Measurements from ENCODE around the gene RNH1.
"Not testable (repeated sequence)": the region's sequence is repeated elsewhere in the genome, so short reads cannot be mapped to it uniquely, and the experiment has no call there.

Gene RNH1

GRCh38 chr11:520428-521176 lies 13.6 kb upstream of the RNH1 start:
- DNase-seq (ENCODE audit: low read depth), result no peak

- peak; percentile 85 for DNase-seq (ENCODE audit: low read depth)
Measured at GRCh38 chr11:518463-519202, 11.6 kb upstream of the RNH1 start.

- DNase-seq (ENCODE audit: low read depth), result not testable (repeated sequence)
Measured at GRCh38 chr11:516918-517685, 10.1 kb upstream of the RNH1 start.

GRCh38 chr11:516400-516799 lies 9.4 kb upstream of the RNH1 start:
- no peak for DNase-seq (ENCODE audit: low read depth)

- no peak for DNase-seq (ENCODE audit: low read depth)
Measured at GRCh38 chr11:515131-515530, 8.1 kb upstream of the RNH1 start.

GRCh38 chr11:514606-515005 lies 7.6 kb upstream of the RNH1 start:
- DNase-seq (ENCODE audit: low read depth), result no peak

GRCh38 chr11:512761-513595 lies 5.9 kb upstream of the RNH1 start:
- no peak for DNase-seq (ENCODE audit: low read depth)

- no peak for DNase-seq (ENCODE audit: low read depth)
Measured at GRCh38 chr11:508956-509355, 1.9 kb upstream of the RNH1 start.

- no peak for DNase-seq (ENCODE audit: low read depth)
Measured at GRCh38 chr11:507727-508515, 879 bp upstream of the RNH1 start.

- DNase-seq (ENCODE audit: low read depth), result peak; percentile 97
Measured at GRCh38 chr11:506238-506994, 626 bp downstream of the RNH1 start.

- no peak for DNase-seq (ENCODE audit: low read depth)
Measured at GRCh38 chr11:504994-505344, 2.1 kb downstream of the RNH1 start.

- DNase-seq (ENCODE audit: low read depth), result peak; percentile 71
Measured at GRCh38 chr11:504053-504993, 2.7 kb downstream of the RNH1 start.

GRCh38 chr11:503179-503981 lies 3.7 kb downstream of the RNH1 start:
- peak; percentile 85 for DNase-seq (ENCODE audit: low read depth)

- no peak for DNase-seq (ENCODE audit: low read depth)
Measured at GRCh38 chr11:502288-503178, 4.5 kb downstream of the RNH1 start.

GRCh38 chr11:501683-502287 lies 5.3 kb downstream of the RNH1 start:
- no peak for DNase-seq (ENCODE audit: low read depth)

- DNase-seq (ENCODE audit: low read depth), result no peak
Measured at GRCh38 chr11:501001-501682, 5.9 kb downstream of the RNH1 start.

Measured in fibroblast of the conjunctiva (primary cell).